Measurements from ENCODE around the gene THSD7B. TPM values are rescaled to one million over a fixed set of nuclear protein-coding genes. Genes with fewer than 3 reads are reported as not detected.
"Not testable (repeated sequence)": the region's sequence is repeated elsewhere in the genome, so short reads cannot be mapped to it uniquely, and the experiment has no call there.

The THSD7B gene
- total RNA-seq, 1 experiment from 2014 or later, result not detected

DNA sequence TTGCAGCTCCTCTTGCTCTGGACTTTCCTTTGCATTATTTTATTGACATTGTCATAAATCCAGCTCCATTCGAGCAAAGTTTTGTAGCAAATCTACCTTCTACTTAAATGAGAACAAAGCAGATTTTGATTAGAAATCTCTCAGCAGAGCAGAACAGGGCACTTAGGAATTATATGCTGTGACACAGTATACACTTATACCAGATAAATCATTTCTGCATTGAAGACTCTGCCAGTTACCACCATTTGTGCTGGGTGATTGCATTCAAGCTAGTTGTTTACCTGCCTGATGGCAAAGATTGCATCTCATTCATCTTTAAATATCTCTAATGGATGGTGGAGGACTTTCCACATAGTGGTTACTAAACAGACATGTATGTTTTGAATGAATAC lies 757.3 kb downstream of the THSD7B start:
- no peak for DNase-seq (ENCODE audit: low spot score)

DNA sequence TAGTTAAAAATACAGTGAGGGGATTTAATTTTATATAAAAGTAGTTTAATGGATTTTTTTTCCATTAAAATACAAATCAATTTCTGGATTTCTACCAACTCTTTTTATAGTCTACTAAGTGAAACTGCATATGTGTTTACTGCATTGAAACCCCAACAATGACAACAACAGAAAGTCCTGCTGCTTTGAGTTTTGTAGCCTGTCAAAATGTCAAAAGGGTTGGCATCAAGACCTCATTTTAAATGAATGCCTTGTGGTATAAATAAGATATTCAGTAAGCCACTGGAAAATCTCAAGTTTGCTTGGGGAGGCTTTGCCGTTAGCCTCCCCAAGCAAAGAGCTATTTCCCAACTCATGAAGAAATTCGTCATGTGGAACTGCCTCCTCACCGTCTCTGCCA lies 758.6 kb downstream of the THSD7B start:
- DNase-seq (ENCODE audit: low spot score), result no peak

DNA sequence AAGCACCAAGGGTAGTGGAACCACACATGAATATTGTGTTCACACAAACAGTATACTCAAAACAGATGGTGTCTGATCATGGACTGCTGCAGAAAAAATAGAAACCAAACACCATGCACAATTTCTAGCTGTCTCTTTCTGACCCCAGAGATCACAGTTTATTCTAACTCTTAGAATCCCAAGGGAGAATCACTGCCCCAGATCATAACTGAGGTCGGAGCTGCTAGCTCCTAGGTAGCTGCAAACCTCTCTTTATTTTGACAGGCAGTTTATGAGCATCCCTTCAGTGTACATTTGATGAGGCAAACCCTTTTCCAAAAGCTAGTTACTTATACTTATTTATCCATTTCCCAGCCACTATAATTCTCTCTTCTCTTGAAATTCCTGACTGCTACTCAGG lies 759.8 kb downstream of the THSD7B start:
- DNase-seq (ENCODE audit: low spot score), result no peak

DNA sequence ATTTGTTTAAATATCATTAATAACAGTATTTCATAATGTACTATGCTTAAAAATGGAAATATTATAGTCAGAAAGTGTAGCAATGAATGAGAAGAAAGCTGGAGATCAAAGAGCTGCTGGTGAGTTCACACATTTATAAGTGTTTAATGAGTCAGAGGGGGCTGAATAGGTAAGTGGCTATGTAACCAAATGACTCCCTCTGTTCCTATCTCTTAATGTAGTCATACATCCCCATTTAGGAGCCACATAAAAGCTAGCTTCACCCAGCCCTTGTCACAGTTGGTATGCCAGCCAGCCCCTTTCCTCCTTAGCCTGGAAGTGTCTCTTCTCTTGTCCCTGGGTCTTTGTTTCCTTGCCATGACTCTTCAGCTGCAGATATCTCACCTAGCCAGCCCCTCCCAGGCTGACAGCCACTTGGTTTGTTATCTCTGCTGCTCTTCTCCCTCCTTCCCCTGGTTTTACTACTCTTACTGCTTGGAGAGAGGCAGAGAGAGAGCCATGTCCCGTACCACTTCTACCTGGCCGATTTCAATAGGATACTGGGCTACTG lies 760.4 kb downstream of the THSD7B start:
- no peak for DNase-seq (ENCODE audit: low spot score)

DNA sequence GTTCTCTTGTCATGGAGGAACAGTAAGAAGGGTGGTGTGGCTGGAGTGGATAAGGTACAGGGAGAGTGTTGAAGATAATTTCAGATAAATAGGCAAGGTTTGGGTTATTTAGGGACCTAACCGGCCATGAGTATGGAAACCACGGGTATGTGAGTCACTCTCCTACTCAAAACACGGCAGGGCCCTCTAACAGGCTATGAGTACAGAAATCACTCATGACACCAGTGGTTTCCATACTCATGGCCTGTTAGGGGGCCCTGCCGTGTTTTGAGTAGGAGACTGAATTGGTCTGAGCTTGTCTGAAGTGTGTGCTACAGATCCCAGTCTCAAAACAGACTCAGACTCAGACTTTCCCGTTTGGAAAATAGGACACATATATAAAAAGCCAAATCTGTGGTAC lies 770.6 kb downstream of the THSD7B start:
- DNase-seq (ENCODE audit: low spot score), result no peak

DNA sequence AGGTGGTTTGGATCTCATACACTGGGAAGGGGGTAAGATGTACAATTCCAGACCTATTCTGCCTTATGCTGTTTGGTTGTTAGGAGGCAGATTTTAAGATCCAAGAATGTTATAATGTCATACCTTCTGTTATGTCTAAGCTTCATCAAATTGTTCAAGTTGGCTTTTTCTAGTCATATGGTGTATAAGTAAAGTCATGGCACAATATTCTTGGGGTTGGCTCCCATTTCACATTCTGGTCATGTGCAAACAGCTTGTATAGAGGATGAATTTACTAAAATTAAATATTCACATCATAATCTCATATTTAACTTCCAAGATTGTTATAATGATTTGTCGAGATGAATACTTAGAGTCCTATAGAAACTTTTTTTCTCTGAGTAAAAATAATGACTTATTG lies 774.0 kb downstream of the THSD7B start:
- no peak for DNase-seq (ENCODE audit: low spot score)

DNA sequence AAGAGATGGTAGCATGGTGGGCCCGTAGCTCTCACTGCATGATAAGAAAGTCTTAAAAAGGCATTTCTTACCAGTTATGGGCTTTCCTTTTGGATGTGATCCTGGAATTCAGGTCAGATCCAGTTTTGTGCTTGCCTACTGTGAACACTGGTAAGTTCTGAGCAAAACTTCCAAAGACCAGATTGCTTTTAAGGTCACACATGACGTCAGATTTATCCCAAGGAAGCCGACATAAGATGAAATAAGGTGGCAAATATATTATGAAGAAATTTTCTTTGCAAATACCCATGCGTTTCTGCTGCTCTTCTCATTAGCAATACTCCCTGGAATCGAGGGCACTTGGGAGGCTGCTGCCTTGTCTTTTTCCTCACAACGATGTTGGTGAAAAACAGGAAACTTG lies 782.5 kb downstream of the THSD7B start:
- no peak for DNase-seq (ENCODE audit: low spot score)

DNA sequence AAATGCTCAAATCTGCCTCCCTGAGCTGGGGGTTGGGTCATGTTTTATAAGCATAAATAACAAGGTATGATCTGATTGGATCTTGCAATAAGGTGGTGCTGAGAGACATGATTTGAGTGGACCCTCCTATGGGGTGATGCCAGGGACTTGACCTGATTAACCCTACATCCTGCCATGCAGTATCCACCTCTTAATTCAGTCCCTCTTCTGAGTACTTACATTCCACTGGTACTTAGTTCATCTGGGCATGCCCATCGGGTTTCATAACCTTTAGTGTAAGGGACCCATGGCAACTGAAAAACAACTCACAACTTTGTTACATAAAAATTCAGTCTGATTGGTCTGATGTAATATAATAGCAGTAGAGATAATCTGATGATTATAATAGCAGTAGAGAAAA lies 801.0 kb downstream of the THSD7B start:
- DNase-seq (ENCODE audit: low spot score), result no peak

DNA sequence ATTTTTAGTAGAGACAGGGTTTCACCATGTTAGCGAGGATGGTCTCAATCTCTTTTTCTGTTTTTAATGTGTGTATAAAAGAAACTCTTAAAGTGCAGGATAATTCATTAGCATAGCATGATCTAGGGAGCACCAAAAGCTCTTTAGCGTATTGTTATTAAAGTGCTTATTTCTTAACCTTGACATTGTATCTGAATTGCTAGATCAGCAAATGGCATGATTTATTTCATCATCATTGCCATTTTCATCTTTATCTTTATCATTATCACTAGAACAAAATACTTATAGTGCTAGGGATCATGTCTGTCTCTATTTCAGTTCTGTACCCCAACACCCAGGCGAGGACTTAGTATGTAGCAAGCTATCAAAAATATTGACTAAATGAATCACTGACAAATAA lies 805.1 kb downstream of the THSD7B start:
- DNase-seq (ENCODE audit: low spot score), result no peak

DNA sequence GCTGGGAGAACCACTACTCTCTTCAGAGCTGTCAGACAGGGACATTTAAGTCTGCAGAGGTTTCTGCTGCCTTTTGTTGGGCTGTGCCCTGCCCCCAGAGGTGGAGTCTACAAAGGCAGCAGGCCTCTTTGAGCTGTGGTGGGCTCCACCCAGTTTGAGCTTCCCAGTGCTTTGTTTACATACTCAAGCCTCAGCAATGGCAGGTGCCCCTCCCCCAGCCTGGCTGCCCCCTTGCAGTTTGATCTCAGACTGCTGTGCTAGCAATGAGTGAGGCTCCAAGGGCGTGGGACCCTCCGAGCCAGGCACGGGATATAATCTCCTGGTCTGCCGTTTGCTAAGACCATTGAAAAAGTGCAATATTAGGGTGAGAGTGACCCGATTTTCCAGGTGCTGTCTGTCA lies 822.5 kb downstream of the THSD7B start:
- not testable (repeated sequence) for DNase-seq (ENCODE audit: low spot score)

DNA sequence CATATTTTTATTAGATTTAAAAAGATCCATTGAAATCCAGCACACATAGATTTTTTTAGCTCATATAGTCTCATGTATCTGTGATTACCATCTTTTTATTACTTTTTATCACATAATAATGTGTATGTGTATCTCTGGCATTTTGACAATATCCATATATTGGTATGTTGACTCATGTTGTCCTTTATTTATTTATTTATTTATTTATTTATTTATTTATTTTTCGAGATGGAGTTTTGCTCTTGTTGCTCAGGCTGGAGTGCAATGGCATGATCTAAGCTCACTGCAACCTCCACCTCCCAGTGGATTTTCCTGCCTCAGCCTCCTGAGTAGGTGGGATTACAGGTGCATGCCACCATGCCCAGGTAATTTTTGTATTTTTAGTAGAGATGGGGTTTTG lies 823.2 kb downstream of the THSD7B start:
- DNase-seq (ENCODE audit: low spot score), result not testable (repeated sequence)

DNA sequence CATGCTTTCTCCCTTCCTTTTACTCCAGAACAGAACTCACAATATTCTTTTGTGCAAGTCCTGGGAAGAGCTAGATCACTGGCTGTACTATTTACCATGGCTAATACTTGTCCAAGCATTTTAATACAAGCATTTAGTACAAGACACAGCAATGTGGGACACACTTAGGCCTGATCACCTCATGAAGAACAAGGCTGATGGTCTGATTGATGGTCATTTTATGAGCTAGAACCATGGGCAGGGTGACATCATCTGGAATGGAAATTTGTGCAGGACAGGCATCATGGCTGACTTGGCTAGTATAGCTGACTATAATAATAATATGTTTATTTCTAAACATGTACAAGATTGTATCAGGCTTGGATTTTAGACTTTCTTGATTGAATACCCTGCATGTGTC lies 824.8 kb downstream of the THSD7B start:
- DNase-seq (ENCODE audit: low spot score), result no peak

DNA sequence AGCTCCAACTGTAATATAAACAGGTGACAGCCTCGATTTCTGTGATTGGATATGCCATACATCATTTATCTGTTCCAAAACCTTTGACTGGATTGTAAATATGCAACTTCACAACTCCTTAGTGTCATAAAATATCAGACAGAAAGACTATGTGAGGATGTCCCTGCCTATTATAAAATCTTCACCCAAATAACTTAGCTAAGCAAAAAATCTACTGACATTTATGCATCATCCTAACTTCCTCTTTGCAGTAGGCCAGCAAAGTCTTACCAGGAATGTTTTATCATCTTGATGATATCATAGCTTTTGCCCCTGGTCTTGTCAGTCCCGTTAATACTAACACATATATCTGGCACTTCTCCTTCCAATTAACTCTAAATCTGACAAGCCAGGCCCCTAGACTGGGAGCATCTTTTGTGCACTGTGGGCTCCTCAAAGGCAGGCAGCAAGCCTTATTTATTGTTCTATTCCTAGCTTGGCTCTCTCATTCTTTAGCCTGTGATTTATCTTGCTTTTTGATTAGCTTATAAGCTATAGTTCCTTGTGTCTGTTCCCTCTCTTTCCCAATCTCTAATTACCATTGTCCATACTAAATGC lies 842.5 kb downstream of the THSD7B start:
- DNase-seq (ENCODE audit: low spot score), result no peak

DNA sequence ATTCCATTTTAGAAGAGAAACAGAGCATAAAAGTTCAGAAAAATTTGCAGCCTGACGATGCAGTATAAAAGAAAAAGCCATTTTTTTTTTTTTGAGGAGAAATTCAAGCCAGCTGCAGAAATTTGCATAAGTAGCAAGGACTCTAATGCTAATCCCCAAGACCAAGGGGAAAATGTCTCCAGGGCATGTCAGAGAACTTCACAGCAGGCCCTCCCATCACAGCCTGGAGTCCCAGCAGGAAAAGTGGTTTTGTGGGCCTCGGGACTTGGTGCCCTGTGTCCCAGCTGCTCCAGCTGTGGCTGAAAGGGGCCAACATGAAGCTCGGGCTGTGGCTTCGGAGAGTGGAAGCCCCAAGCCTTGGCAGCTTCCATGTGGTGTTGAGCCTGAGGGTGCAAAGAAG lies 873.6 kb downstream of the THSD7B start:
- no peak for DNase-seq (ENCODE audit: low spot score)

DNA sequence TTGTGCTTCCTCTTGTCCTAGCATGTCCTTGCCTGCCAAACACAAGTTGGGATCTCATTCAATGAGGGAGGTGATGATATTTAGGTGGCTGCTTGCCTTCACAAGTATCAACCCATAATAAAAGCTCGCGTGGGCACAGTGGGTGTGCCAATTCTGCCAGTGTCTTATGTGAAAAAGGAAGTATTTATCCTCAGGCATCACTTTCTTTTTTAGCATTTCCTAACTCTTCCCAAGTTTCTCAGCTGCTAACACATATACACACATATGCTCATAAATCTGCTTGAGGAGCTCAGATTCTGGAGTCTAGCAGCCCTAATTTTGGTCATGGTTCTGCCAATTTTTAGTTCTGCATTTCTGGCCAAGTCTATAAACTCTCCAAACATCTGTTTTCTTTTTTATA lies 879.4 kb downstream of the THSD7B start:
- DNase-seq (ENCODE audit: low spot score), result no peak

DNA sequence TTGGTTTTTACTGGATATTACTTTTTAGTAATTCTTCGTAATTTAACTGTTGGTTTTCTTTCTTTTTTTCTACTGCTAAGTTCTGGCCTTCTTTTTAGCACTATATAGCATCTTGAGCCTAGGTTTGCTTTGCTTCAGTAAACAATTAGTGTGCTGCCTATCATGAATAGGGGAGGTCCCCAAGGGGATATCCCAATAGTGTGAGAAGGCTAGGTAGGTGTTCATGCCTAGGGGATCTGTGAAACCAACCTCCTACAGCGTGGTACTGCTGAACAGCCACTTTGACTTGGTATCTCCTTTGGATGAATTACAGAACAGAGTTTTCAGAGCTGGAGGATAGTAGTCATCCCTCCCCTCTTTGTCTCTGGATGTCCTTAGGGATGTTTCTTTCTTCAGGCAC lies 888.7 kb downstream of the THSD7B start:
- no peak for DNase-seq (ENCODE audit: low spot score)

DNA sequence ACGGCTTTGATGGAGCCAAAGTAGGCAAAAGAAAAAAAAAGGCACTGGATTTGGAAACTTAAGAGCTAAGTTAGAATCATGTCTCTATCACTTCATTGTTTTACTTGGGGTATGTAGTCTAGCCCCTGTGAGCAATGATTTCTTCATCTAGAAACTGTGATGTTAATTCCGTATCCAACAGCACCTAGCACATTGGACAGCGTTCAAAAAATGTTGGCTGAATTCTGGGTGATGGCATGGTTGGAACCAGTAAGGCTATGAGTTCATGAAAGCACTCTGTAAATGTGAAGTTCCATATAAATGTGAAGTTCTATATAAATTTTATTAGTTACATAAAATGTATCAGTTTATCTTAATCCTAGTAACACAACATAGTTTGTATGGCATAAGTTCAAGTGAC lies 890.5 kb downstream of the THSD7B start:
- no peak for DNase-seq (ENCODE audit: low spot score)

DNA sequence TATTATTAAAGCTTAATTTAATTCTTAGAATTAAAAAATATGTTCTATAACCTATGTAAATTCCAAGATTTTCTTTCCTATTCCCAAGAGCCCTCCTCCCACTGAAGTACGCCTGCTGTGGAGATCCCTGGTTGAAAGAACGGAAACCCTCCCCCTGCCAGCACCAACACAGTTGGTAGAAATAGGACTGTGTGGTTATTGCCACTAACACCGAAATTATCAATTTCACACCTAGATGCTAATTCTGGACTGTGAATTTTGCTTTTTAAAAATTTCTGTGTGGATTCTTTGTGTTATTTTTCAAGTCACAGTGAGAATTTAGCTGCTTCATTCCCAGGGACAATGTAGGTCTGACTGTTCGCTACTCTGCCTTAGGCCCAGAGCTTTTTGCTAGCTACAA lies 893.1 kb downstream of the THSD7B start:
- no peak for DNase-seq (ENCODE audit: low spot score)

DNA sequence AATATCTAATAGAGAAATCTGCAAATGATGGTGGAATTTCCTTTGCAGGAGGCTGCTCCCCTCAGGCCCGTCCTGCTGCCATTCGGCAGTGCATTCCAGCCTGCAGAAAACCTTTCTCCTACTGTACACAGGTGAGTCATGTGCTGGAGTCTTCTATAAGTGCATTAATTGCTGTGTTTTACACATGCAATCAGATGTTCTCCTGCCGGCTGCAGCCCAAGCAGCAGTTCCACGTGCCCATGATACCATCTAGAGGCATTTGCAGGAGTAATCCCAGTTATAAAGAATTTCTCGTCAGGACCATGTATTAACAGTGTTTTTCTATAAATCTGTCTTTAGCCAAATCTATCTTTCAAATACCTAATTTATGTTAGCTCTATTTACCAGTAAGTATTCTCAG lies 894.3 kb downstream of the THSD7B start:
- peak; percentile 17 for DNase-seq (ENCODE audit: low spot score)

DNA sequence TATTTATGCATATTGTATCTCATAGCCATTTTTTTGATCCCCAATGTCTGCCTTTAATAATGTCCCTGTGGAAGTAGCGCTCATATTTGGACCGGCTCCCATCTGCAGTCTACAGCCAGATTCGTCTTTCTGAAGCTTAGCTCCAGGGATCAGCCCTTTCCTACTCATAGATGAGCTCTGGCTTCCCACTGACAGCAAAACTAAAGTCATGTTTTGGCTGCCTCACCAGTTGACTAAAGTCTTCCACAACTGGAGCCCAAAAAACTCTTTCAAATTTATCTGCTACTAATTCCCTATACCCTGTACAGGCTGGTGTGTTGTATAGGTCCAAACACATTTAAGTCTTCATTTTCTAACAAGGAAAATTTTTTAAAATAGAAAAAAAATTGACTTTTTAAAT lies 904.8 kb downstream of the THSD7B start:
- DNase-seq (ENCODE audit: low spot score), result no peak

DNA sequence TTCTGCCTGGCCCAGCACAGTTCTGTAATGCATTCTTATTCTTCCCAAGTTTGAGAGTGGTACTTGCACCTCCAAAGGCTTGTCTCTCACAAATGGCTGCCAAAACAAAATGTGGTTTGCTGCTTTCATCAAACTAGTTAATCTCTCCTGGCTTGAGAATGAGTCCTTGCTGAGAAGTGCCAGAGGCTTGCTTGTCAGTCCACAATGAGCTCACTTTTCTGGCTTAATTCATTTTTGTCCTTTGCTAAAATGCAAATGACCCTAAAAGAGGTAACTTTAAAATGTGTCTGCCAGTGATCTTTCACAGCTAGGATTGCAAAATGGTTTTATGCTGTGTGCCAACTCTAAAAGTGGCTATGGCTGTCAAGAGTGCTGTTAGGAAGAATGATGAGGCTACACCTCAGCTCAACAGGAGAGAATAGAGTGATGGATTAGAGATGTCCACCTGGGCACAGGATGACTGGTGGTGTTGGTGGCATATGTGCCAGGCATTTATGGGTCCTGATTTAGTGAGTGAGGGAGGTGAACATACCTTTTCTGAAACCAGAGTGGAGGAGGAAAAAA lies 907.7 kb downstream of the THSD7B start:
- no peak for DNase-seq (ENCODE audit: low spot score)

DNA sequence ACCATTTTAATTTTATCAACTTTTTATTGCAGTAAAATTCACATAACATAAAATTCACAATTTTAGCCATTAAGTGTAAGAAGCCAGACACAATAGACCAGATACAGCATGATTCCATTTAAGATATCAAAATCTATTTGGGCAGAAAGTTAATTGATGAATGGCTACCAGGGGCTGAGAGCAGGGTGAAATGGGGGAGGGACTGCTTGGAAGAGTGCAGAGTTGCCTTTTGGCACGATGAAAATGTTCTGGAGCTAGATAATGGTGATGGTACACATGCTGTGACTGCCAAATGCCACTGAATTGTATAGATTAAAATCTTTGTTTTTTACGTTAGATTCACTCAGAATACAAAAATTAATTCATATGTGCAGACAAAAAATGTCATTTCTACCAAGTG lies 909.6 kb downstream of the THSD7B start:
- no peak for DNase-seq (ENCODE audit: low spot score)

DNA sequence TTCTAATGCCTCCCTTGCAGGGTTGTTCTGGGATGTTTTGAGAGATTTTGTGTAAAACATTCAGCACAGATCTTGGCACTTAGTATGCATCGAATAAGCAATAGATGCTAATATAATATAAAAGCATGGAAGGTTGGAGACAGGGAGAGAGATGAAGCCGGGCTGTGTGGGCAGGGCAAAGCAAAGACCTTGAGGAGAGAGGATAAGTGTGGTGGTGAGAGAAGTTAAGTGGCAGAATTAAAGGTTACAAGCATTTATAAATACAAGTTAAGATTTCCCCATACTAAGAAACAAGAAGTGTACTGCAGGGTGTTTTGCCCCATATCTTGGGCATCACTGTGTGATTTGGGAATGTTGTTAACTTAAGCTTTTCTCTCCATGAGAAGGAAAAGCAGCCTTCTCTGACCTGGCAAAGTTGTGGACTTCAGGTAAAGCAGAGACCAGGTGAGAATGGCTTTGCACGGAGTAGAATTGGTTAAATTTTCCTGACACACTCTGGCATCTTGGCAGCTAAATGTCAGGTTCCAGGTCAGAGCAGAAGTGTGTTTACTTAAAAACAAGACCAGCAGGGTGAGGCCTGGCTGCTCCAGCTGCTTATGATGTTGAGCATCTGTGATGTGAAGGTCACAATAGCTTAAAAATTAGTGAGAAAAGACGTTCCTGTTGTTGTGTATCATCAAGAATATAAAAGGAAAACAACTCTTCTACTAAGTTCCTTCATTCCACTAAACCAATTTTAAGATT lies 910.4 kb downstream of the THSD7B start:
- no peak for DNase-seq (ENCODE audit: low spot score)
